ENCODE measurements around the gene CASP10. TPM values are rescaled to one million over a fixed set of nuclear protein-coding genes. Genes with fewer than 3 reads are reported as not detected.
"Not testable (repeated sequence)": the region's sequence is repeated elsewhere in the genome, so short reads cannot be mapped to it uniquely, and the experiment has no call there.

Gene CASP10
- total RNA-seq, 2 experiments from 2014 or later: 26.6 to 37.4 TPM

DNA sequence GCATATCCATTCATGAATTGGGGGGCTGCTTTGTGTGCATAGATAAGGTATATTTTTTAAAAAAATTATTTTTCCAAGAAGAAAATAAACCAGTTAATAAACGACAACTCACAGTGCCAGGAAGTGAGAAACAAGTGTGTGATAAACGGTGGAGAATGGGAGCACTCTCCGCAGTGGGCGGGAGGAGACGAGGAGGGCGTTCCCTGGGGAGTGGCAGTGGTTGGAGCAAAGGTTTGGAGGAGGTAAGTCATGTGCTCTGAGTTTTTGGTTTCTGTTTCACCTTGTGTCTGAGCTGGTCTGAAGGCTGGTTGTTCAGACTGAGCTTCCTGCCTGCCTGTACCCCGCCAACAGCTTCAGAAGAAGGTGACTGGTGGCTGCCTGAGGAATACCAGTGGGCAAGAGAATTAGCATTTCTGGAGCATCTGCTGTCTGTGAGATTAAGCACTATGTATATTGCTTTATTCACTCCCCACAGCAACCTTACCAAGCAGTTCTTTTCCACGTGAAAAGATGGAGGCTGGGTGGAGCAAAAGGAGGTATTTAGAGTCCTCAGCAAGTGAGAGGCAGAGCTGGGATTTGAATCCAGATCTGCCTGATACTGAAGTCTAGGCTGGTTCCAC lies 50.4 kb downstream of the CASP10 start:
- Mint-ChIP-seq H3K27me3 (no peaks in the 10 kb centered on the region), H3K36me3 (peaks cover 30% of the 10 kb centered on the region), H3K9me3 (ENCODE audit: low read depth) (no peaks in the 10 kb centered on the region), H3K4me3 (peak overlapping the region; percentile 96), H3K27ac (peak overlapping the region; percentile 98), H3K4me1 (peaks cover 57% of the 10 kb centered on the region)
- DNase-seq (peak; percentile 95), ATAC-seq (peak; percentile 91)
- CTCF ChIA-PET: interaction anchor here (0.6 to 4.6 kb wide), 33 partner anchors 9 to 369 kb away, joined by 3 to 166 read pairs (median 9); partner anchors contain the start of genes CASP10, CASP8, CFLAR and CLK1

DNA sequence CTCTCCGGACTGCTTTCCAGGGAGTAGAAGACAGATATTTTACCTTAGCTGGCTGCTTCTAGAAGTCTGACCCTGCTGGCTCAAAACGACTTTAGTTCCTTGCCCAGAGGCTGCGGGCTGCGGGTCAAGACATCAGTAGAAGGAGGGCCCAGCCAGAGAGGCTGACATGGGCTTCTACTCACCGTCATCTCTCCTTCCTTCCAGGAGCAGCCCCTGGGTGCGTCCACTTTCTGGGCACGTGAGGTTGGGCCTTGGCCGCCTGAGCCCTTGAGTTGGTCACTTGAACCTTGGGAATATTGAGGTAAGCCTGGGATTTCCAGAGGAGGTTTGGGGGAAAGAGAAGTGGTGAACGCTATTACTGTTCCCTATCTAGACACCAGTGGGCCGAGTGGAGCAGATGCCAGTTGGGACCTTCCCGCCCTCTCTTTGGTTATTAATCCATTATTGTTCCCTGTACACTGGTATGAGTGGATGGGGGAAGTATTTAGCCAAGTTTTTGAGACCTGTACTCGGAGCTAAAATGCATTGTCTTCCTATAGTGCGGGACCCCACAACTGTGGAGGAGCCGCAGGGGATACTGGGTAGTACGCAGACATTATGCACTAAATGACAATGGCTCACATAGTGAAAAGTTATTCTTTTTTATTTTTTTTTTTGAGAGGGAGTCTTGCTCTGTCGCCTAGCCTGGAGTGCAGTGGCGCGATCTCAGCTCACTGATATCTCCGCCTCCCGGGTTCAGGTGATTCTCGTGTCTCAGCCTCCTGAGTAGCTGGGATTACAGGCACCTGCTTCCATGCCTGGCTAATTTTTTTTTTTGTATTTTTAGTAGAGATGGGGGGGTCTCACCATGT lies 51.1 kb downstream of the CASP10 start:
- H3K9me3 Mint-ChIP-seq (ENCODE audit: low read depth): no peaks in the 10 kb centered on the region
- CTCF ChIA-PET: interaction anchor here (0.6 to 4.6 kb wide), 29 partner anchors 8 to 431 kb away, joined by 3 to 166 read pairs (median 11); partner anchors contain the start of genes CASP10, CASP8, CFLAR and CLK1
- H3K4me3 Mint-ChIP-seq: peak overlapping the region; percentile 96
- H3K36me3 Mint-ChIP-seq: peaks cover 32% of the 10 kb centered on the region
- peak overlapping the region; percentile 98 for H3K27ac Mint-ChIP-seq
- peaks cover 50% of the 10 kb centered on the region for H3K4me1 Mint-ChIP-seq
- peak; percentile 20 for ATAC-seq
- DNase-seq: peak; percentile 67
- no peaks in the 10 kb centered on the region for H3K27me3 Mint-ChIP-seq

DNA sequence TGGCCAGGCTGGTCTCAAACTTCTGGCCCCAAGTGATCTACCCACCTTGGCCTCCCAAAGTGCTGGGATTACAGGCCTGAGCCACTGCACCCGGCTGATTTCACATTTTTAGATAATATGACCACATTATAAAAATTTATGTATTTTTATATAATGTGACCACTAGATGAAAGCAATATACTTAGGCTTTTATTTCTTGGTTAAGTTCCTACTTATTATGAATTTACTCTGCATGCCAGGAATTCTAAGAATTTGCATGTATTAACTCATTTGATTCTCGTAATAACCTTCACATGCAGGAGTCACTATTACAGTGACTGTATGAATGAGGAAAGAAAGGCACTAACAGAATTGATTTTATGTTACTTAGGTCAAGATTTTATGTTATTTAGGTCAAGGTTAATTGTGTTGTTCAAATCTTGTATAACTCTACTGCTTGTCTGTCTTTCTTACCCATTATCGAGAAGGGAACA lies 51.8 kb downstream of the CASP10 start:
- Mint-ChIP-seq H3K36me3 (peaks cover 37% of the 10 kb centered on the region), H3K9me3 (ENCODE audit: low read depth) (no peaks in the 10 kb centered on the region), H3K27ac (peak overlapping the region; percentile 98), H3K27me3 (no peaks in the 10 kb centered on the region), H3K4me3 (peak overlapping the region; percentile 96), H3K4me1 (peaks cover 52% of the 10 kb centered on the region)
- DNase-seq (no peak), ATAC-seq (no peak)
- CTCF ChIA-PET: interaction anchor here (1.5 to 4.6 kb wide), 8 partner anchors 18 to 370 kb away, joined by 6 to 166 read pairs (median 34); partner anchors contain the start of genes CASP10, CASP8, CFLAR and CLK1

DNA sequence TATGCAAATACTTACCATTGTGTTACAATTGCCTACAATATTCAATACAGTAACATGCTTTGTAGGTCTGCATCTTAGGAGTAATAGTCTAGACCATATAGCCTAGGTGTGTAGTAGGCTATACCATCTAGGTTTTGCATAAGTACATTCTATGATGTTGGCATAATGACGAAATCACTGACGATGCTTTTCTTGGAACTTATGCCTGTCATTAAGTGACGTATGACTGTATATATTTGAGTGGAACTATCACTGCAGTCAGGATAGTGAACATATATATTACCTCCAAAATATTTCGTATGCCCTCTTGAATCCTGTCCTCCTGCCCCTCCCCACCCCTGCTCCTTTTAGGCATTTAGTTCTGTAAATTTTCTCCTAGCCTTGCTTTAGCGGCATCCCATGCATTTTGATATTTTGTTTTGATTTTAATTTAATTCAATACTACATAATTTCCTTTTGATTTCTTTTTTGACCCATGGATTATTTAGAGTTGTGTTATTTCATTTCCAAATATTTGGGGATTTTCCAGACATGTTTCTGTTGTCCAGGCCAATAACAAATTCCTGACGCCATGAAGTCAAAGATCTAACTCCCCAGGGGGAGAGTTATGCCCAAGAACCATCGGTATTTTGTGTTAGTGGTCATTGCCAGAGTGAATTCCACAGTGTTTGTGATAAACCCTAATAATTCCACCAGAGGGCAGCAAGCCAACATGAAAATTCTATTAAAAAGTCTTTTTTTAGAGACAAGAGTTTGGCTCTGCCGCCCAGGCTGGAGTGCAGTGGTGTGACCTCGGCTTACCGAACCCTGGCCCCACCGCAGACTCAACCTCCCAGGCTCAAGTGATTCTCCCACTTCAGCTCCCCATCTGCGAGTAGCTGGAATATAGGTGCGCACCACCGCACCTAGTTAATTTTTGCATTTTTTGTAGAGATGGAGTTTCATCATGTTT lies 53.2 kb downstream of the CASP10 start:
- ATAC-seq: peak; percentile 14
- Mint-ChIP-seq H3K4me1 (peaks cover 48% of the 10 kb centered on the region), H3K9me3 (ENCODE audit: low read depth) (peaks cover 3% of the 10 kb centered on the region), H3K4me3 (peak overlapping the region; percentile 96), H3K27ac (peak overlapping the region; percentile 84), H3K27me3 (no peaks in the 10 kb centered on the region), H3K36me3 (peaks cover 50% of the 10 kb centered on the region)
- peak; percentile 62 for DNase-seq
- CTCF ChIA-PET: interaction anchor here (0.8 to 4.6 kb wide), 14 partner anchors 10 to 210 kb away, joined by 3 to 70 read pairs (median 6); partner anchors contain the start of genes CASP10 and CASP8

DNA sequence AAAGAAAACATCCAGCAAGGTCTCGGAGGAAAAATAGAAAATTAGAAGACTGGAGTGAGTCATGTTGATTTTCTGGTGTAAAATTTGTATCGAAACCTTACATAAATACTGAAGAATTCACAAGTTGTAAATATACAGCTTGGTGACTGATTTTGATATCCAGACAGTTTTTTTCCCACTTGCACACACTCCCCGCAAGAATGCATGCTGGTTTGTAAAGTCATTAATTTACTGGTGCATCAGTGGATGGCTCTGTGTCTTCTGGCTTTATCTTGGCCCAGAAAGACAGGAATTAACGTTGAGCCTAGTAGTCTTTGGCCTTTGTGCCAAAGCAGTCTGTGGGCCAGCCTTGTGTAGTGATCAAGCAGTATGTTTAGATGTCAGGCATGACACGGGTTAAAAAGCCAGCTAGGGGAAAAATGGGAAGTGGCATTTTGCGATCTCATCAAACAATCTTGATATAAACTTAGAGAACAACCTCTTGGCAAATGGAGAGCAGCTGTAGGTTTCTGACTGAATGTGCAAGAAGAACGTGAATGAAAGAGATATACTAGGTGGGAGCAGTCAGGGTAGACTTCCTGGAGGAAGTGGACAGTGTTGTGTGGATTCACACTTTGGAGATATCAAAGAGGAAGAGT lies 54.7 kb downstream of the CASP10 start:
- Mint-ChIP-seq H3K4me3 (no peak overlapping the region), H3K27me3 (no peaks in the 10 kb centered on the region), H3K27ac (peak overlapping the region; percentile 16), H3K36me3 (peaks cover 62% of the 10 kb centered on the region), H3K4me1 (peaks cover 36% of the 10 kb centered on the region), H3K9me3 (ENCODE audit: low read depth) (peaks cover 3% of the 10 kb centered on the region)
- ATAC-seq (no peak), DNase-seq (no peak)
- CTCF ChIA-PET: interaction anchor here (0.7 to 2.8 kb wide), 10 partner anchors 8 to 543 kb away, joined by 3 to 28 read pairs (median 5); partner anchors contain the start of genes ALS2 and CASP8

DNA sequence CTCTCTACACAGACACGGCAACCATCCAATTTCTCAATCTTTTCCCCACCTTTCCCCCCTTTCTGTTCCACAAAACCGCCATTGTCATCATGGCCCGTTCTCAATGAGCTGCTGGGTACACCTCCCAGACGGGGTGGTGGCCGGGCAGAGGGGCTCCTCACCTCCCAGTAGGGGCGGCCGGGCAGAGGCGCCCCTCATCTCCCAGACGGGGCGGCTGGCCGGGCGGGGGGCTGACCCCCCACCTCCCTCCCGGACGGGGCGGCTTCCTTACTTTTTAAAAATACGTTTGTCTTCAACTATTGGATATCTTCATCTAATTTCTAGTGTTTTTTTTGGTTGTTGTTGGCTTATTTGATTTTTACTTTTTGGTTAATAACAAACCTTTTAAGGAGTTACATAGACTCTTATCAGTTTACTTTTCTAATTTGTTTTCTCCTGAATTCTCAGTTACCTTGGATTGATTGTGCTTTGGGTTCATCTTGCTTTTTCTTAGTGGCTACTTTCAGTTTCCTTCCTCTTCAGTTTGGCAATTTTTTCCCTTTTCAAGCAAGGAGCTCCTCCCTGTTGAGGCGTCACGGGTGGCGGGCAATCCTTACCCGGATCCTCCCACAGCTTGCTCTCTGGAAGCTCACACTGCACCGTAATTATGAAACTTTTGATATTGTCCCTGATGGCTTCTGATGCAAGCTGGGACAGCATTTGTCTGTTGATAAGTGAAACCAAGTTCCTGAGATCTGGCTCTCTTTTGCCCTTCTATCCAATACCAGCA lies 56.4 kb downstream of the CASP10 start:
- H3K27me3 Mint-ChIP-seq; H3K9me3 Mint-ChIP-seq (ENCODE audit: low read depth); DNase-seq; ATAC-seq; H3K4me3 Mint-ChIP-seq: not testable (repeated sequence)
- Mint-ChIP-seq H3K4me1 (peaks cover 35% of the 10 kb centered on the region), H3K27ac (peak overlapping the region; percentile 4), H3K36me3 (peaks cover 68% of the 10 kb centered on the region)
- CTCF ChIA-PET: interaction anchor here (0.7 to 1.0 kb wide), 2 partner anchors 21 to 35 kb away, joined by 3 to 6 read pairs; partner anchors contain the start of gene CASP8

DNA sequence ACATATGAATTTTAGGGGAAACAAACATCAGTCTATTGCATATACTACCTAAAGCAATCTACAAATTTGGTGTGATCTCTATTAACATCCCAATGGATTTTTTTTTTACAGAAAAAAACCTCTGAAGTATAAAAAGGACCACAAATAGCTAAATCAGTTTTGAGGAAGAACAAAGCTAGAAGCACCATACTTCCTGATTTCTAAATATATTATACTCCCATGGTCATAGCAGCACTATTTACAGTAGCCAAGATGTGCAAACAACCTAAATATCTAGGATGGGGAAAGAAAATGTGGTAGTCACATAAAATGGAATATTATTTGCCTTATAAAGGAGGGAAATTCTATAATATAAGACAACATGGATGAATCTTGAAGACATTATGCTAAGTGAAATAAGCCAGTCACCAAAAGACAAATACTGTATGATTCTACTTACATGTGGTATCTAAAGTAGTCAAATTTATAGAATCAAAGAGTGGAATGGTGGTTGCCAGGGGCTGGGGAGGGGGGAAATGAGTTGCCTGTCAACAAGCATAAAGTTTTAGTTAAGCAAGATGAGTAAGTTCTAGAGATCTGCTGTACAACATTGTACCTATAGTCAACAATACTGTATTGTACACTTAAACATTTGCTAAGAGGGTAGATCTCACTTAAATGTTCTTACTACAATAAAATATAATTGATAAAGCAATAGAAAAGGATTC lies 59.8 kb downstream of the CASP10 start:
- peaks cover 3% of the 10 kb centered on the region for H3K9me3 Mint-ChIP-seq (ENCODE audit: low read depth)
- no peak overlapping the region for H3K27ac Mint-ChIP-seq
- H3K36me3 Mint-ChIP-seq: peaks cover 61% of the 10 kb centered on the region
- CTCF ChIA-PET: interaction anchor here (2.1 to 2.4 kb wide), 2 partner anchors 10 to 122 kb away, joined by 12 to 13 read pairs; no protein-coding TSS in a partner anchor
- H3K27me3 Mint-ChIP-seq: no peaks in the 10 kb centered on the region
- no peak for DNase-seq
- H3K4me3 Mint-ChIP-seq: no peak overlapping the region
- no peak for ATAC-seq
- H3K4me1 Mint-ChIP-seq: peaks cover 27% of the 10 kb centered on the region

- ATAC-seq (no peak), DNase-seq (no peak)
- no peak overlapping the region for H3K27ac Mint-ChIP-seq
- CTCF ChIA-PET: interaction anchor here (0.9 to 2.1 kb wide), 3 partner anchors 8 to 13 kb away, joined by 3 to 7 read pairs (median 5); no protein-coding TSS in a partner anchor
- no peak overlapping the region for H3K4me3 Mint-ChIP-seq
- H3K9me3 Mint-ChIP-seq (ENCODE audit: low read depth): peaks cover 4% of the 10 kb centered on the region
- H3K27me3 Mint-ChIP-seq: no peaks in the 10 kb centered on the region
- H3K4me1 Mint-ChIP-seq: peaks cover 30% of the 10 kb centered on the region
- H3K36me3 Mint-ChIP-seq: peaks cover 65% of the 10 kb centered on the region
Observed at GRCh38 chr2:201244829-201245228, 61.9 kb downstream of the CASP10 start.

DNA sequence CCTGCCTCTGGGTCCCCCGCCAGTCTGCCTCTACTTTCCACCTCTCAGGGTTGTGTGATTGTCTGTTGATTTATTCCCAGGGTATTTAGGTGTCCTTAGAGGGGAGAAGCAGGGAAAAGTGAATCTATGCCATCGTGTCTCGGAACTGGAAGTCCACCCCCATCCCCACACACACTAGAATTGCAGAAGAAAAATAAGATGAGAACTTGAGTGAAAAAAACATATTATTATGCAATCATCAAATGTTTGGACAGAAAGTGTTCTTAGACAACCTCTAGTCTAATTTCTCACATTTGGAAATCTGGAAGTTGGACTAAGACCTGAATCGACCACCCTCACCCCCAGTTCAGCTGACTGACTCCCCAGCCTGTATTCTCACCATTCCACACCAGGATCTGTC lies 63.3 kb downstream of the CASP10 start:
- no peak overlapping the region for H3K27ac Mint-ChIP-seq
- H3K4me1 Mint-ChIP-seq: peaks cover 39% of the 10 kb centered on the region
- no peak overlapping the region for H3K4me3 Mint-ChIP-seq
- H3K27me3 Mint-ChIP-seq: no peaks in the 10 kb centered on the region
- H3K36me3 Mint-ChIP-seq: peaks cover 66% of the 10 kb centered on the region
- ATAC-seq (no peak), DNase-seq (no peak)
- peaks cover 9% of the 10 kb centered on the region for H3K9me3 Mint-ChIP-seq (ENCODE audit: low read depth)
- CTCF ChIA-PET: interaction anchor here (2.1 kb wide), 1 partner anchor 9 kb away, joined by 7 read pairs; no protein-coding TSS in a partner anchor

DNA sequence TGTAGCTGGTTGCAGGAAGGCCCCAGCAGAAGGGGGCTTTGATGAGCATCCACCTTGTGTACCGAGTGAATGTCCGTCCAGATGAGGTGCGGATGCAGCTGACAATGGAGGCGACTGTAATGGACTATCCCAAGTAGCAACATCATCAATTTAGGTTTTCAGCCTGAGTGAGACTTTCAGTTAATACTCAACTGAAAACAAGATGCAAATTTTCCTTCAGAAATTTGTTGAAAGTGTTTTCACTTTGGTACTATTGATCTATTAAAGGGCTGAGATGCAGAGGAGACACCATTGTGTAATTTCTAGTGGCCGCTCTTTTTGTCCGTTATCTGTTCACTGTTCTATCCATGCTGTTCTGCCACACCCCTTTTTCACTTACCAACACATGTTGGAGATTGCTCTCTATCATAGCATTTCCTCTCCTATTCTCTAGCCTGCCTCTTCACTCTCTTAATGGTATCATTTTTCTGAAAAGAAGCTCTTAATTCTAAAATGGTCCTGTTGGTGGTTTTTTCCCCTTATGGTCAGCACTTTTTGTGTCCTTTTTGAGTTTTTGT lies 65.4 kb downstream of the CASP10 start:
- no peaks in the 10 kb centered on the region for H3K27me3 Mint-ChIP-seq
- H3K9me3 Mint-ChIP-seq (ENCODE audit: low read depth): peaks cover 11% of the 10 kb centered on the region
- CTCF ChIA-PET: interaction anchor here (1.1 to 1.3 kb wide), 2 partner anchors 16 to 114 kb away, joined by 3 read pairs; no protein-coding TSS in a partner anchor
- H3K27ac Mint-ChIP-seq: peak overlapping the region; percentile 13
- H3K4me1 Mint-ChIP-seq: peaks cover 54% of the 10 kb centered on the region
- DNase-seq: no peak
- peaks cover 66% of the 10 kb centered on the region for H3K36me3 Mint-ChIP-seq
- no peak for ATAC-seq
- H3K4me3 Mint-ChIP-seq: no peak overlapping the region

DNA sequence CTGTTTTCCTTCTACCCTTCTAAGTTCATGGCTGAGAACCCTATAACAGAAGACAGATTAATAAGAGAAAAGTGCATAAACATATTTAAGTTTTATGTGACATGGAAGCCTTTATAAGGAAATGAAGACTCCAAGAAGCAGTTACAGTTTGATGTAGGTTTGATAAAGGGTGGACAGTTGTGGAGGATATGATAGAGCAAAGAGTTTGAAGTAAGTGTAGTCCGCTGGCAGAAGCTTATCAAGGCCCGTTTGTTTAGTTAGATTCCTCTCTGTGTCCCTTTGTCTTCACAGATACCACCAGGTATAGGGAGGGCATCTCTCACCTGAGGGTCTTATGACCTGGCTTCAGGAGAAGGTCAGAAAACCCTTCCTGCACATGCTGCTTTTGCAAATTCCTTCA lies 66.9 kb downstream of the CASP10 start:
- CTCF ChIA-PET: interaction anchor here (1.2 kb wide), 1 partner anchor 11 kb away, joined by 3 read pairs; the partner anchor contains the start of gene CASP8
- peaks cover 68% of the 10 kb centered on the region for H3K36me3 Mint-ChIP-seq
- no peak overlapping the region for H3K4me3 Mint-ChIP-seq
- H3K9me3 Mint-ChIP-seq (ENCODE audit: low read depth): peaks cover 11% of the 10 kb centered on the region
- DNase-seq: no peak
- no peak for ATAC-seq
- H3K27ac Mint-ChIP-seq: no peak overlapping the region
- H3K27me3 Mint-ChIP-seq: no peaks in the 10 kb centered on the region
- H3K4me1 Mint-ChIP-seq: peaks cover 62% of the 10 kb centered on the region
